Body of pancreas (tissue), 4 donors: ENCODE data around the gene ZNF518A.

ENCODE experiments used
- POLR2A ChIP-seq, 3 donors: fragments of 450-650 bp; IDR thresholded peaks; one replicate each; pipeline ENCODE4 v1.6.1; 2016; ENCODE audit warnings: antibody characterized with exemption in 3 of 3, mild to moderate bottlenecking in 2 of 3
- TF ChIP-seq, protein P1 (sequence below), 7 experiments: fragments of 450-650 bp in 4 of 7; fragments of 200-600 bp in 3 of 7; sonication (generic) in 3 of 7; IDR thresholded peaks; one replicate each; pipeline ENCODE4 v1.5.1; 2016 to 2019; ENCODE audit warnings: antibody characterized with exemption in 7 of 7

DNA sequence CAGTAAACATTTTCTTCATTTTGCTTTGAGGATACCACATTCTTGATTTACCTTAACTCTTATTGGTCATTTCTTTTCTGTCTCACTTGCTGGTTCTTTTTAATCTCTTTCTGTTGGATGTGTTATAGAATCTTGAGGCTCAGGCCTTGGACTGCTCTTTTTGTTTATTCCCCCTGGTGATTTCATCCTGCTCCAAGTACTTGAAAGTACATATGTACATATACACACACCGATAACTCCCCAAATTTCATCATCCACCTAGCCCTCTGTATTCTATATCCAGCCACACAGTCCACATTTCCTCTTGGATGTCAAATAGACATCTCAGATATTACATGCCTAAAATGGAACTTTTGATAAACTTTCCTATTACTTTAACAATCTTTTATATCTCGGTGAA, 7.5 kb downstream of the ZNF518A start:
- TF ChIP-seq, protein P1, sequence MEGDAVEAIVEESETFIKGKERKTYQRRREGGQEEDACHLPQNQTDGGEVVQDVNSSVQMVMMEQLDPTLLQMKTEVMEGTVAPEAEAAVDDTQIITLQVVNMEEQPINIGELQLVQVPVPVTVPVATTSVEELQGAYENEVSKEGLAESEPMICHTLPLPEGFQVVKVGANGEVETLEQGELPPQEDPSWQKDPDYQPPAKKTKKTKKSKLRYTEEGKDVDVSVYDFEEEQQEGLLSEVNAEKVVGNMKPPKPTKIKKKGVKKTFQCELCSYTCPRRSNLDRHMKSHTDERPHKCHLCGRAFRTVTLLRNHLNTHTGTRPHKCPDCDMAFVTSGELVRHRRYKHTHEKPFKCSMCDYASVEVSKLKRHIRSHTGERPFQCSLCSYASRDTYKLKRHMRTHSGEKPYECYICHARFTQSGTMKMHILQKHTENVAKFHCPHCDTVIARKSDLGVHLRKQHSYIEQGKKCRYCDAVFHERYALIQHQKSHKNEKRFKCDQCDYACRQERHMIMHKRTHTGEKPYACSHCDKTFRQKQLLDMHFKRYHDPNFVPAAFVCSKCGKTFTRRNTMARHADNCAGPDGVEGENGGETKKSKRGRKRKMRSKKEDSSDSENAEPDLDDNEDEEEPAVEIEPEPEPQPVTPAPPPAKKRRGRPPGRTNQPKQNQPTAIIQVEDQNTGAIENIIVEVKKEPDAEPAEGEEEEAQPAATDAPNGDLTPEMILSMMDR (IDR thresholded peaks at IDR 0.05): no peak
- TF ChIP-seq POLR2A (IDR thresholded peaks at IDR 0.05): no peak
